HepG2 (cell line): Measurements from ENCODE around the gene DEPDC5. TPM values are rescaled to one million over a fixed set of nuclear protein-coding genes. Genes with fewer than 3 reads are reported as not detected.

Experiments
- ATAC-seq: fragments of 200-7000 bp; cut with Tn5 transposase; 3 replicates; pipeline ENCODE4 v1.9.1; 2020; ENCODE audit warnings: mild to moderate bottlenecking, moderate library complexity
- BruUV-seq: library from RNA; stranded (reverse); fragments of 400-500 nt; replicated peaks from 2 replicates; lab custom pipeline; 2021; lab: Mats Ljungman, UMichigan
- CTCF ChIA-PET: fragments of 300-600 bp; formaldehyde crosslinking; extraction: SDS; loops from one replicate; lab custom pipeline; 2021; ENCODE audit warnings: low total read pairs, inconsistent platforms, low intra/inter-chr PET ratio; lab: Yijun Ruan, JAX
- POLR2A ChIA-PET: fragments of 350-600 bp; sonication (Branson Sonifier 250); formaldehyde crosslinking; loops from one replicate; lab custom pipeline; 2020; ENCODE audit warnings: antibody characterized with exemption, inconsistent platforms; lab: Yijun Ruan, JAX
- DNase-seq: peaks from one replicate; pipeline ENCODE4 v3.0.0-alpha.2; 2015; ENCODE audit warnings: low spot score
- FAIRE-seq: peaks from 3 replicates; lab custom pipeline; 2011; peaks lifted over from hg19 to GRCh38; lab: Jason Lieb, UNC
- H2AFZ ChIP-seq: one replicate; pipeline ENCODE4 v1.6.1; 2011; ENCODE audit warnings: low read length, inconsistent platforms
- H3K27ac ChIP-seq: fragments of 300-600 bp; 3 replicates; pipeline ENCODE4 v1.8.0; 2011; ENCODE audit warnings: mixed run types, mild to moderate bottlenecking, mixed read lengths, low read length, inconsistent platforms; ENCODE audit not compliant: insufficient read depth; ENCODE audit errors: extremely low read length
- H3K27me3 ChIP-seq, 2 experiments: fragments of 200-600 bp in 1 of 2; 2 replicates in 1 of 2; 3 replicates in 1 of 2; pipeline versions ENCODE4 v1.6.0 to v1.8.0; 2011; ENCODE audit warnings: low read length in 2 of 2, mild to moderate bottlenecking in 2 of 2, moderate library complexity in 2 of 2, inconsistent platforms in 1 of 2; ENCODE audit not compliant: insufficient read depth in 2 of 2, control insufficient read depth in 1 of 2
- H3K36me3 ChIP-seq, 2 experiments: fragments of 200-600 bp in 1 of 2; replicated peaks in 1 of 2; 2 replicates in 1 of 2; 3 replicates in 1 of 2; pipeline versions ENCODE4 v1.5.1 to v1.8.0; 2011; ENCODE audit warnings: low read length in 2 of 2, inconsistent platforms in 1 of 2; ENCODE audit not compliant: insufficient read depth in 2 of 2, control insufficient read depth in 1 of 2
- H3K4me1 ChIP-seq: 2 replicates; pipeline ENCODE4 v1.5.1; 2012; ENCODE audit warnings: low read length, inconsistent platforms; ENCODE audit not compliant: insufficient read depth
- H3K4me2 ChIP-seq: 2 replicates; pipeline ENCODE4 v1.6.0; 2011; ENCODE audit warnings: low read depth, low read length, inconsistent platforms
- H3K4me3 ChIP-seq, 3 experiments: fragments of 200-600 bp in 1 of 3; sonication (generic), shearing (Covaris generic) in 1 of 3; replicated peaks in 1 of 3; 2 replicates each; pipeline ENCODE4 v1.5.1; 2011 to 2016; ENCODE audit warnings: low read length in 3 of 3, inconsistent platforms in 2 of 3, low read depth in 2 of 3, mild to moderate bottlenecking in 2 of 3, control low read depth in 1 of 3, mixed read lengths in 1 of 3; ENCODE audit not compliant: insufficient read depth in 1 of 3
- H3K79me2 ChIP-seq: one replicate; pipeline ENCODE4 v1.6.1; 2011; ENCODE audit warnings: low read length, inconsistent platforms; ENCODE audit not compliant: insufficient read depth
- H3K9ac ChIP-seq: 2 replicates; pipeline ENCODE4 v1.6.0; 2011; ENCODE audit warnings: mild to moderate bottlenecking, low read depth, low read length, inconsistent platforms; ENCODE audit not compliant: insufficient read depth
- H3K9me3 ChIP-seq: 2 replicates; pipeline ENCODE4 v1.5.1; 2012; ENCODE audit warnings: mild to moderate bottlenecking, low read length
- H4K20me1 ChIP-seq: 2 replicates; pipeline ENCODE4 v1.6.0; 2011; ENCODE audit warnings: inconsistent platforms, mild to moderate bottlenecking, low read length, moderate library complexity; ENCODE audit not compliant: insufficient read depth
- ATF6 ChIP-seq: sonication (generic); formaldehyde crosslinking; conservative IDR thresholded peaks from 2 replicates; pipeline ENCODE4 v1.4.0; 2020; ENCODE audit warnings: missing genetic modification reagents
- NRL ChIP-seq: sonication (generic); formaldehyde crosslinking; IDR thresholded peaks from 2 replicates; pipeline ENCODE4 v1.5.0; 2020; ENCODE audit warnings: missing genetic modification reagents, mild to moderate bottlenecking, moderate library complexity, borderline replicate concordance
- PREB ChIP-seq: sonication (generic); formaldehyde crosslinking; IDR thresholded peaks from 2 replicates; pipeline ENCODE4 v1.4.0; 2020; ENCODE audit warnings: missing genetic modification reagents
- PTBP1 ChIP-seq: fragments of 200-400 bp; formaldehyde crosslinking; IDR thresholded peaks from 2 replicates; pipeline ENCODE4 v1.6.1; 2018; ENCODE audit warnings: low read length, low read depth; ENCODE audit not compliant: poor library complexity, severe bottlenecking
- RFX1 ChIP-seq: fragments of 450-650 bp; IDR thresholded peaks from 2 replicates; pipeline ENCODE4 v1.6.1; 2017
- RXRB ChIP-seq: IDR thresholded peaks from 2 replicates; pipeline ENCODE4 v1.6.1; 2016; ENCODE audit warnings: borderline replicate concordance, missing genetic modification reagents, missing compliant biosample characterization
- ZNF629 ChIP-seq: sonication (generic); formaldehyde crosslinking; conservative IDR thresholded peaks from 2 replicates; pipeline ENCODE4 v1.5.0; 2020; ENCODE audit warnings: missing genetic modification reagents
- WGBS: methylation state at CpG from one replicate; pipeline ENCODE4 v1.1.6; 2017; ENCODE audit warnings: low lambda C conversion rate; 5-methylcytosine and 5-hydroxymethylcytosine counted together
- in situ Hi-C: cut with HindIII; loops from 2 replicates; pipeline ENCODE4 v1.10.0; 2017; ENCODE audit warnings: low pct_unique_long_range_greater_than_20kb; ENCODE audit not compliant: extremely low pct_ligation_motif_present
- intact Hi-C: fragments of 100-400 bp; cut with micrococcal nuclease; formaldehyde crosslinking; loops from one replicate; pipeline ENCODE4 v1.10.0; 2022; ENCODE audit not compliant: unreplicated experiment
- polyA plus RNA-seq, 8 experiments: library from polyadenylated mRNA; depleted of rRNA in 3 of 8; stranded (reverse) in 7 of 8; unstranded in 1 of 8; fragments of >200 nt; fragmentation: Illumina TruSeq in 4 of 8; extraction: Trizol in 4 of 8; gene quantifications; 2 replicates each; pipeline versions ENCODE4 v1.2.1 to v1.2.3, GENCODE V29; 2011 to 2016; ENCODE audit warnings: low read depth in 4 of 8, missing spikeins in 1 of 8, mixed read lengths in 1 of 8; ENCODE audit not compliant: insufficient read depth in 1 of 8
- total RNA-seq, 5 experiments: library from RNA; depleted of rRNA; stranded (reverse); fragments of >200 nt; fragmentation: Illumina TruSeq; extraction: Trizol; gene quantifications; 2 replicates each; pipeline ENCODE4 v1.2.3, GENCODE V29; 2016; ENCODE audit warnings: low read depth in 1 of 5

The DEPDC5 gene
- total and polyA plus RNA-seq, 2 of the 13 experiments (the other 11 are each of a cell fraction or from before 2014, with no cell fraction given), result 9.8 to 12.4 TPM

DNA sequence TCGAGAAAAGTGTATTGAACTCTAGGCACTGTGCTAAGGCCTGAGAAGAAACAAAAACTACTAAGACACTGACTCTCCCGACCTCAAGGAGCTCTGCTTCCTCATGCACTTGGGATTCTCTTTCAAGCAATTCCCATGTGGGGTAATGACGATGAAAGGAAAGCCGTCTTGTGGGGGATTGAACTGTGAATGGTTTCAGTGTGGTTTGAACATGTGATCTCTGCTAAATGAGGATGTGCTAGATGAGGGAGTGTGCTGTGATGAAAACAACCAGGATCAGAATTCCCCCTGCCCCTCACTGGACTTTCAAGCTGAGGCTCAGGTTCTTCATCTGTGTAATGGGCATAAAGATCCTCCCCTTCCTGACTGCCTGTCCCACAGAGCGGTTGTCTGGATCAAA, 74.9 kb downstream of the DEPDC5 start:
- Histone ChIP-seq H2AFZ (no peak overlapping the region), H3K9me3 (no peaks in the 10 kb centered on the region), H3K4me1 (peaks cover 16% of the 10 kb centered on the region), H4K20me1 (no peaks in the 10 kb centered on the region), H3K36me3 (peaks cover 3 to 10% of the 10 kb centered on the region in 2 experiments; a peak in 4 of 5 replicates), H3K4me3 (no peak overlapping the region), H3K4me2 (no peak overlapping the region), H3K79me2 (no peaks in the 10 kb centered on the region), H3K9ac (no peak overlapping the region), H3K27me3 (no peaks in the 10 kb centered on the region), H3K27ac (no peak overlapping the region)
- POLR2A ChIA-PET, result no interaction called here
- WGBS, result 94% methylated on average over 5 of the region's 5 CpGs
- no peak for DNase-seq
- no peak for ATAC-seq
- TF ChIP-seq RFX1 (no peak), PREB (CRISPR knock-in tag) (no peak), ATF6 (CRISPR knock-in tag) (no peak), PTBP1 (no peak), ZNF629 (CRISPR knock-in tag) (peak; percentile 37; the same call in 1 of the 2 replicates), RXRB (CRISPR knock-in tag) (no peak), NRL (CRISPR knock-in tag) (no peak)
- BruUV-seq, result no TSS peak
- in situ Hi-C loops, result no loop called here
- FAIRE-seq, result no peak
- intact Hi-C loops, result no loop called here
- CTCF ChIA-PET, result no interaction called here
